CD14-positive monocyte (primary cell): ENCODE measurements around the gene OCSTAMP. TPM values are rescaled to one million over a fixed set of nuclear protein-coding genes. Genes with fewer than 3 reads are reported as not detected.

Experiments
- DNase-seq, 3 donors: peaks; one replicate each; pipeline ENCODE4 v3.0.0-alpha.2; 2011 to 2022
- H2AFZ ChIP-seq: 2 replicates; pipeline ENCODE4 v1.6.0; 2012; ENCODE audit warnings: mild to moderate bottlenecking, low read depth, low read length, inconsistent platforms; ENCODE audit not compliant: insufficient read depth, poor library complexity, severe bottlenecking
- H3K27ac ChIP-seq, 2 donors: 1 replicate in 1 of 2; 2 replicates in 1 of 2; pipeline ENCODE4 v1.5.1; 2012 to 2013; ENCODE audit warnings: low read length in 2 of 2, control low read depth in 1 of 2, inconsistent platforms in 1 of 2, low read depth in 1 of 2, mild to moderate bottlenecking in 1 of 2
- H3K27me3 ChIP-seq, 2 donors: one replicate each; pipeline versions ENCODE4 v1.6.0 to v1.6.1; 2011 to 2013; ENCODE audit warnings: low read length in 2 of 2; ENCODE audit not compliant: control insufficient read depth in 2 of 2, insufficient read depth in 2 of 2
- H3K36me3 ChIP-seq, 2 donors: replicated peaks in 1 of 2; 1 replicate in 1 of 2; 2 replicates in 1 of 2; pipeline versions ENCODE4 v1.5.1 to v1.6.1; 2012 to 2013; ENCODE audit warnings: low read length in 2 of 2, control low read depth in 1 of 2, inconsistent platforms in 1 of 2, mild to moderate bottlenecking in 1 of 2; ENCODE audit not compliant: insufficient read depth in 2 of 2, control insufficient read depth in 1 of 2
- H3K4me1 ChIP-seq, 2 donors: 1 replicate in 1 of 2; 2 replicates in 1 of 2; pipeline versions ENCODE4 v1.5.1 to v1.6.1; 2012 to 2013; ENCODE audit warnings: low read length in 2 of 2, control low read depth in 1 of 2, inconsistent platforms in 1 of 2, mild to moderate bottlenecking in 1 of 2, moderate library complexity in 1 of 2; ENCODE audit not compliant: insufficient read depth in 2 of 2, control insufficient read depth in 1 of 2
- H3K4me2 ChIP-seq: replicated peaks from 2 replicates; pipeline ENCODE3; 2012; ENCODE audit warnings: low read length, moderate library complexity, mild to moderate bottlenecking; ENCODE audit not compliant: poor library complexity, severe bottlenecking; ENCODE audit errors: extremely low read depth
- H3K4me3 ChIP-seq, 3 experiments: fragments of 200-600 bp in 1 of 3; sonication (generic) in 1 of 3; replicated peaks in 1 of 3; 1 replicate in 2 of 3; 2 replicates in 1 of 3; pipeline ENCODE4 v1.5.1; 2011 to 2013; ENCODE audit warnings: low read length in 3 of 3, mild to moderate bottlenecking in 3 of 3, control low read depth in 2 of 3, low read depth in 2 of 3, inconsistent platforms in 1 of 3, moderate library complexity in 1 of 3
- H3K79me2 ChIP-seq: 2 replicates; pipeline ENCODE4 v1.6.0; 2012; ENCODE audit warnings: mild to moderate bottlenecking, control low read depth, inconsistent platforms, low read length, moderate library complexity; ENCODE audit not compliant: insufficient read depth
- H3K9ac ChIP-seq: 2 replicates; pipeline ENCODE4 v1.6.0; 2017; ENCODE audit warnings: low read length, mild to moderate bottlenecking; ENCODE audit not compliant: insufficient read depth, poor library complexity, severe bottlenecking
- H3K9me3 ChIP-seq, 2 donors: replicated peaks in 1 of 2; 1 replicate in 1 of 2; 2 replicates in 1 of 2; pipeline versions ENCODE4 v1.5.1 to v1.6.1; 2012 to 2013; ENCODE audit warnings: low read length in 2 of 2, control low read depth in 1 of 2; ENCODE audit not compliant: control insufficient read depth in 1 of 2, insufficient read depth in 1 of 2
- H4K20me1 ChIP-seq: 2 replicates; pipeline ENCODE4 v1.6.0; 2012; ENCODE audit warnings: mild to moderate bottlenecking, low read length, control low read depth, moderate library complexity; ENCODE audit not compliant: insufficient read depth
- H3K27ac Mint-ChIP-seq, 7 donors: one replicate each; pipeline ENCODE4 v1.8.0; 2020; ENCODE audit warnings: mild to moderate bottlenecking in 7 of 7, mixed read lengths in 7 of 7, moderate library complexity in 6 of 7, inconsistent platforms in 2 of 7
- H3K27me3 Mint-ChIP-seq, 3 donors: one replicate each; pipeline ENCODE4 v1.8.0; 2021 to 2022; ENCODE audit warnings: low read depth in 3 of 3, mild to moderate bottlenecking in 3 of 3, mixed read lengths in 3 of 3, moderate library complexity in 3 of 3, inconsistent platforms in 1 of 3
- H3K36me3 Mint-ChIP-seq, 2 donors: one replicate each; pipeline ENCODE4 v1.8.0; 2020; ENCODE audit warnings: mixed read lengths in 2 of 2, inconsistent platforms in 1 of 2, mild to moderate bottlenecking in 1 of 2
- H3K4me1 Mint-ChIP-seq: one replicate; pipeline ENCODE4 v1.8.0; 2020; ENCODE audit warnings: mild to moderate bottlenecking, mixed read lengths
- H3K4me3 Mint-ChIP-seq, 2 donors: one replicate each; pipeline ENCODE4 v1.8.0; 2020; ENCODE audit warnings: mild to moderate bottlenecking in 2 of 2, mixed read lengths in 2 of 2, moderate library complexity in 1 of 2
- H3K9me3 Mint-ChIP-seq, 7 donors: one replicate each; pipeline ENCODE4 v1.8.0; 2020 to 2022; ENCODE audit warnings: mixed read lengths in 7 of 7, mild to moderate bottlenecking in 6 of 7, moderate library complexity in 6 of 7, inconsistent platforms in 2 of 7
- CTCF ChIP-seq: fragments of 200-600 bp; IDR thresholded peaks from one replicate; pipeline ENCODE4 v1.8.0; 2022; ENCODE audit warnings: antibody characterized with exemption, mild to moderate bottlenecking
- WGBS: methylation state at CpG from one replicate; pipeline ENCODE4 v1.1.5; 2013; ENCODE audit warnings: missing lambda C conversion rate; ENCODE audit not compliant: insufficient coverage; 5-methylcytosine and 5-hydroxymethylcytosine counted together
- intact Hi-C, 2 donors: fragments of 100-400 bp; cut with micrococcal nuclease; formaldehyde crosslinking; loops; one replicate each; pipeline versions ENCODE4 v1.15.0 to v1.15.1; 2023
- polyA plus RNA-seq, 3 donors: library from polyadenylated mRNA; depleted of rRNA in 1 of 3; unstranded in 2 of 3; stranded (reverse) in 1 of 3; fragments of 300-500 nt in 2 of 3; fragments of >200 nt in 1 of 3; fragmentation: Illumina TruSeq in 2 of 3; gene quantifications; 1 replicate in 2 of 3; 2 replicates in 1 of 3; pipeline ENCODE4 v1.2.3, GENCODE V29; 2012 to 2021

OCSTAMP gene
- polyA plus RNA-seq, 3 donors = not detected

- H4K20me1 ChIP-seq = no peaks in the 10 kb centered on the region
- Mint-ChIP-seq H3K4me3 (no peak overlapping the region), H3K36me3 (no peaks in the 10 kb centered on the region), H3K4me1 (peaks cover 14% of the 10 kb centered on the region), H3K9me3 (peaks cover 0 to 10% (median 2%) of the 10 kb centered on the region in 7 donors), H3K27ac (no peak overlapping the region), H3K27me3 (peaks cover 3 to 19% (median 7%) of the 10 kb centered on the region in 3 donors)
- H3K9ac ChIP-seq = no peak overlapping the region
- no peaks in the 10 kb centered on the region for H3K9me3 ChIP-seq
- no peak for DNase-seq
- peaks cover 2 to 12% of the 10 kb centered on the region in 2 donors for H3K27me3 ChIP-seq
- H3K4me2 ChIP-seq = no peak overlapping the region
- H3K4me3 ChIP-seq = no peak overlapping the region
- no peaks in the 10 kb centered on the region for H3K79me2 ChIP-seq
- H3K4me1 ChIP-seq = peaks cover 8 to 11% of the 10 kb centered on the region in 2 donors
- H3K36me3 ChIP-seq = no peaks in the 10 kb centered on the region
- H2AFZ ChIP-seq = no peak overlapping the region
- intact Hi-C loops = no loop called here
- WGBS = no CpG with 5 or more reads among the region's 2 CpGs
- no peak overlapping the region for H3K27ac ChIP-seq
- TF ChIP-seq CTCF = no peak
Measured at GRCh38 chr20:46509523-46509922, 40.9 kb downstream of the OCSTAMP start.

DNA sequence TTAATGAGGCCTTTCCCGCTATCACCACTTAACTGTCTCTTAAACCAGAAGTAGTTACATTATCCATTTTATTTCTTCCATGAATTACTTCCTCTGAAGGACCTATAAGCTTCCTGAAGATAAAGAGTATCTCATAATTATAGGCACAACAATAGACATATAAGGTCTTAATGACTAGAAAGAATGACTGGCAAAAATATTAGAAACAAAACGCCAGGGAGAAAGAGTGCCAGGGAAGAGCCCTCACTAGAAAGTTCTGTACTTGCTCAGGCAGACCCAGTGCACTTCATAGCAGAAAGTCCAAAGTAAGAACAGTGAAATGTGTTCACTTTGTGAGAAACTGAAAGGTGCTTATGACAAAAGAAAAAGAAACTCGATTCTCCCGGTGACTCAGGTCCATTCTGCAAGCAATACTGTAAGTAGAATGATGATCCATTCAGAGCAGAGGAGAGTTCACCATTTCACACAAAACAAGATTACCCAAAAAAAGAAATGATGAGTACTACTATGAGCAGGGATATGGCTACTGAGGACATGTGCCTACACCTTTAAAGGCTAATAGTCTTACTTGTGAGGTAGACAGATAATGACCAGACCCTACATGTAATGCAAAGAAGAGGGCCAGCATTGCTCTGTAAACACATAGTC, 42.6 kb downstream of the OCSTAMP start:
- H3K4me2 ChIP-seq = no peak overlapping the region
- no peak overlapping the region for H3K4me3 Mint-ChIP-seq
- DNase-seq = no peak
- no peaks in the 10 kb centered on the region for H3K79me2 ChIP-seq
- H3K4me1 ChIP-seq = peaks cover 1 to 3% of the 10 kb centered on the region in 2 donors
- H3K9me3 Mint-ChIP-seq = peaks cover 6 to 23% (median 12%) of the 10 kb centered on the region in 7 donors
- no peaks in the 10 kb centered on the region for H3K36me3 ChIP-seq
- H3K9ac ChIP-seq = no peak overlapping the region
- peaks cover 3 to 7% of the 10 kb centered on the region in 2 donors for H3K9me3 ChIP-seq
- H3K27me3 Mint-ChIP-seq = peaks cover 3 to 10% (median 3%) of the 10 kb centered on the region in 3 donors
- WGBS = no CpG with 5 or more reads among the region's 4 CpGs
- H3K27ac Mint-ChIP-seq = no peak overlapping the region
- H2AFZ ChIP-seq = no peak overlapping the region
- no peaks in the 10 kb centered on the region for H4K20me1 ChIP-seq
- H3K27ac ChIP-seq = no peak overlapping the region
- intact Hi-C loops = no loop called here
- H3K27me3 ChIP-seq = peaks cover 0 to 6% of the 10 kb centered on the region in 2 donors
- H3K4me1 Mint-ChIP-seq = peaks cover 4% of the 10 kb centered on the region
- no peak for TF ChIP-seq CTCF
- no peak overlapping the region for H3K4me3 ChIP-seq
- no peaks in the 10 kb centered on the region for H3K36me3 Mint-ChIP-seq
